H1 (cell line): ENCODE data around the gene COL28A1. TPM values are rescaled to one million over a fixed set of nuclear protein-coding genes. Genes with fewer than 3 reads are reported as not detected.

Source experiments
- CTCF ChIA-PET: fragments of 300-600 bp; sonication (Branson Sonifier 250); formaldehyde crosslinking; loops from one replicate; lab custom pipeline; 2021; ENCODE audit not compliant: partially characterized antibody; lab: Charles Lee
- POLR2A ChIA-PET: fragments of 300-600 bp; sonication (Branson Sonifier 250); formaldehyde crosslinking; loops from one replicate; lab custom pipeline; 2021; ENCODE audit warnings: inconsistent platforms; ENCODE audit not compliant: partially characterized antibody; lab: Charles Lee
- DNase-seq, 2 experiments: peaks; one replicate each; pipeline versions ENCODE4 v3.0.0 to v3.0.0-alpha.2; 2010 to 2022; ENCODE audit warnings: low spot score in 2 of 2, low read depth in 1 of 2, mixed read lengths in 1 of 2
- FAIRE-seq: peaks from 2 replicates; lab custom pipeline; 2011; peaks lifted over from hg19 to GRCh38; lab: Jason Lieb, UNC
- H2AFZ ChIP-seq: 2 replicates; pipeline ENCODE4 v1.8.1; 2012; ENCODE audit warnings: low read length, inconsistent platforms
- H2AK5ac ChIP-seq: 2 replicates; pipeline ENCODE4 v1.6.1; 2013; ENCODE audit warnings: low read depth, low read length
- H2BK120ac ChIP-seq: replicated peaks from 2 replicates; pipeline ENCODE3; 2013; ENCODE audit warnings: low read depth, low read length, inconsistent platforms
- H2BK12ac ChIP-seq: 2 replicates; pipeline ENCODE4 v1.6.1; 2013; ENCODE audit warnings: low read depth, low read length
- H2BK15ac ChIP-seq: 2 replicates; pipeline ENCODE4 v1.6.1; 2013; ENCODE audit warnings: low read length
- H2BK20ac ChIP-seq: 2 replicates; pipeline ENCODE4 v1.6.1; 2013; ENCODE audit warnings: low read length
- H2BK5ac ChIP-seq: 2 replicates; pipeline ENCODE4 v1.6.1; 2013; ENCODE audit warnings: low read depth, low read length
- H3K14ac ChIP-seq: 2 replicates; pipeline ENCODE4 v1.6.1; 2013; ENCODE audit warnings: inconsistent platforms; ENCODE audit not compliant: insufficient read length
- H3K18ac ChIP-seq: 2 replicates; pipeline ENCODE4 v1.6.1; 2013; ENCODE audit warnings: low read length; ENCODE audit errors: extremely low read depth
- H3K23ac ChIP-seq: 2 replicates; pipeline ENCODE4 v1.6.1; 2013; ENCODE audit warnings: inconsistent platforms; ENCODE audit not compliant: insufficient read length
- H3K23me2 ChIP-seq: 2 replicates; pipeline ENCODE4 v1.6.1; 2013; ENCODE audit warnings: low read depth, low read length
- H3K27ac ChIP-seq: 2 replicates; pipeline ENCODE4 v1.6.1; 2011; ENCODE audit warnings: low read depth, low read length, inconsistent platforms
- H3K27me3 ChIP-seq, 4 experiments: replicated peaks in 1 of 4; 1 replicate in 1 of 4; 2 replicates in 3 of 4; pipeline versions ENCODE4 v1.6.1 to v1.8.1; 2011 to 2013; ENCODE audit warnings: low read length in 3 of 4, mild to moderate bottlenecking in 3 of 4, inconsistent platforms in 2 of 4, mixed read lengths in 2 of 4, moderate library complexity in 1 of 4; ENCODE audit not compliant: control insufficient read depth in 3 of 4, insufficient read depth in 3 of 4; ENCODE audit errors: extremely low read depth in 1 of 4
- H3K36me3 ChIP-seq, 4 experiments: 2 replicates each; pipeline versions ENCODE4 v1.6.1 to v1.8.1; 2011 to 2013; ENCODE audit warnings: mild to moderate bottlenecking in 4 of 4, low read length in 3 of 4, moderate library complexity in 2 of 4, control low read depth in 1 of 4, inconsistent platforms in 1 of 4; ENCODE audit not compliant: insufficient read depth in 4 of 4, control insufficient read depth in 2 of 4
- H3K4ac ChIP-seq: replicated peaks from 2 replicates; pipeline ENCODE3; 2013; ENCODE audit warnings: low read length, low read depth, mixed read lengths, inconsistent platforms; ENCODE audit not compliant: insufficient read length
- H3K4me1 ChIP-seq, 4 experiments: replicated peaks in 1 of 4; 1 replicate in 1 of 4; 2 replicates in 3 of 4; pipeline versions ENCODE4 v1.6.1 to v1.8.1; 2011 to 2013; ENCODE audit warnings: low read length in 3 of 4, inconsistent platforms in 2 of 4, mixed read lengths in 1 of 4; ENCODE audit not compliant: insufficient read depth in 4 of 4, control insufficient read depth in 3 of 4
- H3K4me2 ChIP-seq, 2 experiments: 2 replicates each; pipeline versions ENCODE4 v1.6.1 to v1.8.1; 2011 to 2013; ENCODE audit warnings: low read depth in 2 of 2, low read length in 2 of 2, control low read depth in 1 of 2, inconsistent platforms in 1 of 2, mild to moderate bottlenecking in 1 of 2; ENCODE audit not compliant: insufficient read depth in 1 of 2
- H3K4me3 ChIP-seq, 4 experiments: fragments of 200-600, 300-600 bp in 1 of 4; sonication (generic), shearing (Covaris generic), sonication (Bioruptor Twin) in 1 of 4; 2 replicates each; pipeline versions ENCODE4 v1.5.1 to v1.8.1; 2011 to 2016; ENCODE audit warnings: low read length in 4 of 4, low read depth in 3 of 4, control low read depth in 2 of 4, inconsistent platforms in 2 of 4, mild to moderate bottlenecking in 2 of 4, mixed read lengths in 1 of 4, moderate library complexity in 1 of 4; ENCODE audit not compliant: insufficient read depth in 2 of 4; ENCODE audit errors: extremely low read depth in 1 of 4
- H3K56ac ChIP-seq: replicated peaks from 2 replicates; pipeline ENCODE3; 2013; ENCODE audit warnings: low read depth, mild to moderate bottlenecking, mixed read lengths, low read length, inconsistent platforms; ENCODE audit not compliant: insufficient read length
- H3K79me1 ChIP-seq: 2 replicates; pipeline ENCODE4 v1.6.1; 2013; ENCODE audit warnings: low read depth, low read length, control low read depth
- H3K79me2 ChIP-seq, 2 experiments: 2 replicates each; pipeline versions ENCODE4 v1.6.1 to v1.8.1; 2012 to 2013; ENCODE audit warnings: low read length in 2 of 2, mild to moderate bottlenecking in 2 of 2, inconsistent platforms in 1 of 2; ENCODE audit not compliant: insufficient read depth in 2 of 2, control insufficient read depth in 1 of 2
- H3K9ac ChIP-seq, 4 experiments: replicated peaks in 1 of 4; 1 replicate in 1 of 4; 2 replicates in 3 of 4; pipeline versions ENCODE4 v1.6.1 to v1.8.1; 2011 to 2013; ENCODE audit warnings: low read depth in 3 of 4, low read length in 3 of 4, control low read depth in 2 of 4, mild to moderate bottlenecking in 2 of 4, moderate library complexity in 2 of 4, inconsistent platforms in 1 of 4; ENCODE audit errors: extremely low read depth in 1 of 4
- H3K9me3 ChIP-seq, 2 experiments: 2 replicates each; pipeline versions ENCODE4 v1.6.1 to v1.8.1; 2012 to 2013; ENCODE audit warnings: mild to moderate bottlenecking in 2 of 2, moderate library complexity in 2 of 2, control low read depth in 1 of 2, inconsistent platforms in 1 of 2, low read depth in 1 of 2, low read length in 1 of 2, mixed read lengths in 1 of 2; ENCODE audit not compliant: insufficient read depth in 2 of 2
- H4K20me1 ChIP-seq, 2 experiments: replicated peaks in 1 of 2; 2 replicates each; pipeline versions ENCODE3 to v1.8.1; 2011 to 2013; ENCODE audit warnings: inconsistent platforms in 2 of 2, low read length in 2 of 2, mild to moderate bottlenecking in 1 of 2; ENCODE audit not compliant: insufficient read depth in 2 of 2, control insufficient read depth in 1 of 2
- H4K5ac ChIP-seq: 2 replicates; pipeline ENCODE4 v1.6.1; 2013; ENCODE audit warnings: low read length, low read depth, mixed read lengths, inconsistent platforms; ENCODE audit not compliant: insufficient read length
- H4K8ac ChIP-seq: 2 replicates; pipeline ENCODE4 v1.8.0; 2013; ENCODE audit warnings: mild to moderate bottlenecking, moderate library complexity, low read length, inconsistent platforms; ENCODE audit not compliant: insufficient read depth; ENCODE audit errors: extremely low read depth
- H4K91ac ChIP-seq: replicated peaks from 2 replicates; pipeline ENCODE3; 2013; ENCODE audit warnings: low read length, mixed read lengths, inconsistent platforms; ENCODE audit not compliant: insufficient read length
- JUND ChIP-seq: IDR thresholded peaks from 2 replicates; pipeline ENCODE4 v1.6.1; 2011; ENCODE audit warnings: mild to moderate bottlenecking, improper control_type of control experiment, low read length
- POU5F1 ChIP-seq: IDR thresholded peaks from 2 replicates; pipeline ENCODE4 v1.6.1; 2011; ENCODE audit warnings: low read depth, mild to moderate bottlenecking, low read length, moderate library complexity
- SUZ12 ChIP-seq: fragments of 200-600 bp; sonication (generic); IDR thresholded peaks from 2 replicates; pipeline ENCODE4 v1.6.1; 2012; ENCODE audit warnings: mild to moderate bottlenecking, inconsistent platforms, low read length, moderate library complexity, mixed read lengths
- WGBS, 2 experiments: shearing (Covaris generic) in 1 of 2; methylation state at CpG; one replicate each; pipeline versions ENCODE4 v1.1.6 to v1.1.7; 2013 to 2015; ENCODE audit warnings: low lambda C conversion rate in 2 of 2, mixed read lengths in 2 of 2, inconsistent platforms in 1 of 2, low coverage in 1 of 2, missing lambda C conversion rate in 1 of 2; ENCODE audit not compliant: insufficient replicate concordance in 2 of 2, insufficient coverage in 1 of 2, insufficient read length in 1 of 2; ENCODE audit errors: extremely low coverage in 1 of 2, missing lambda C conversion rate in 1 of 2; 5-methylcytosine and 5-hydroxymethylcytosine counted together
- polyA plus RNA-seq, 7 experiments: library from polyadenylated mRNA; depleted of rRNA in 3 of 7; stranded (reverse) in 5 of 7; unstranded in 2 of 7; fragments of >200 nt in 5 of 7; fragments of 200-250 nt in 2 of 7; gene quantifications; 1 replicate in 5 of 7; 2 replicates in 1 of 7; 4 replicates in 1 of 7; pipeline versions ENCODE4 v1.2.1 to v1.2.3, GENCODE V29; 2011 to 2013; ENCODE audit warnings: missing spikeins in 2 of 7, mixed read lengths in 2 of 7
- total RNA-seq: library from RNA; stranded (reverse); fragmentation: NEBNext Ultra II Directional; extraction: Animal tissue kit (Norgen Biotek cat#: 25700); gene quantifications from 2 replicates; pipeline ENCODE4 v1.2.1, GENCODE V29; 2021

The COL28A1 gene
- total and polyA plus RNA-seq, 2 of the 8 experiments (the other 6 are each of a cell fraction or from before 2014, with no cell fraction given), result 0.22 to 0.38 TPM

DNA sequence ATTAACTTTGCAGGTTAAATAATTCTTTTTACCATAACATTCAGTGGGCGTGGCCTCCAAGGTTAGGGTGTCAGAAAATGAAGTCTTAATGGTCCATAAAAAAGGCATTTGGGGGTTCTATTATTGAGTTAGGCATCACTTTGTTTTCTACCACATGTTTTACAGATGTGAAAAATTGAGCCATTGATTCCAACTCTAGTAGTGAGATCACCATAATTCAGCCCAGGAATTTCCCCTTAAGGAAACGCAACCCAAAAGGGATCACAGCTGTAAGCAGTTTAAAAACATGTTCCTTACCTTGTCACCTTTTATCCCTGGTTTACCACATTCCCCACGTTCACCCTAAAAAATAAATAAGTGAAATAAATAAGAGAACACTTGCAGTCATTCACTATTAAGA is 24.9 kb downstream of the COL28A1 start:
- Histone ChIP-seq H4K8ac (no peak overlapping the region), H2AFZ (no peak overlapping the region), H3K4me3 (no peak overlapping the region), H3K4me1 (peaks cover 0 to 3% (median 0%) of the 10 kb centered on the region in 4 experiments; a peak in 1 of 7 replicates), H3K27me3 (no peaks in the 10 kb centered on the region), H3K56ac (no peak overlapping the region), H2BK15ac (no peak overlapping the region), H3K9ac (no peak overlapping the region), H2BK12ac (no peak overlapping the region)
- POLR2A ChIA-PET, result no interaction called here
- no peak for FAIRE-seq
- no peak for TF ChIP-seq JUND
- no peak for TF ChIP-seq POU5F1
- TF ChIP-seq SUZ12, result no peak
- TF ChIP-seq, all 59 proteins: peak for 0
- Histone ChIP-seq H3K27ac (no peak overlapping the region), H3K18ac (no peak overlapping the region), H4K5ac (no peak overlapping the region), H3K79me1 (no peaks in the 10 kb centered on the region), H2BK5ac (no peak overlapping the region), H3K9me3 (no peaks in the 10 kb centered on the region), H3K79me2 (no peaks in the 10 kb centered on the region), H3K4ac (no peak overlapping the region), H2AK5ac (no peak overlapping the region), H3K23me2 (no peaks in the 10 kb centered on the region), H4K91ac (no peak overlapping the region), H2BK120ac (no peak overlapping the region), H2BK20ac (no peak overlapping the region), H3K4me2 (no peak overlapping the region), H3K36me3 (no peaks in the 10 kb centered on the region), H3K23ac (no peak overlapping the region), H4K20me1 (no peaks in the 10 kb centered on the region), H3K14ac (no peak overlapping the region)
- DNase-seq, result no peak
- CTCF ChIA-PET, result no interaction called here
- WGBS, 2 experiments, result 92% methylated on average over 3 of the region's 3 CpGs; no CpG with 5 or more reads in 1 of the 2 experiments
